H1 (cell line): ENCODE results near the gene PLXNB2. TPM values are rescaled to one million over a fixed set of nuclear protein-coding genes. Genes with fewer than 3 reads are reported as not detected.

Experiments
- CREB1 ChIP-seq: IDR thresholded peaks from 2 replicates; pipeline ENCODE4 v1.6.1; 2012; ENCODE audit warnings: inconsistent platforms
- EGR1 ChIP-seq: IDR thresholded peaks from 2 replicates; pipeline ENCODE4 v1.6.1; 2011; ENCODE audit warnings: low read depth, low read length, borderline replicate concordance
- FOSL1 ChIP-seq: IDR thresholded peaks from 2 replicates; pipeline ENCODE4 v1.6.1; 2011; ENCODE audit warnings: mild to moderate bottlenecking, low read depth, low read length, moderate library complexity; ENCODE audit not compliant: insufficient read depth
- HDAC2 ChIP-seq, 2 experiments: fragments of 300-600 bp in 1 of 2; sonication (generic) in 1 of 2; IDR thresholded peaks; 2 replicates each; pipeline ENCODE4 v1.6.1; 2011 to 2012; ENCODE audit warnings: low read depth in 2 of 2, low read length in 2 of 2, mild to moderate bottlenecking in 2 of 2, moderate library complexity in 2 of 2, borderline replicate concordance in 1 of 2, inconsistent platforms in 1 of 2
- JUN ChIP-seq: IDR thresholded peaks from 2 replicates; pipeline ENCODE4 v1.6.1; 2011; ENCODE audit warnings: low read depth, mild to moderate bottlenecking, improper control_type of control experiment, low read length
- TBP ChIP-seq: IDR thresholded peaks from 2 replicates; pipeline ENCODE4 v1.6.1; 2011; ENCODE audit warnings: low read depth, low read length, improper control_type of control experiment
- YY1 ChIP-seq: IDR thresholded peaks from 2 replicates; pipeline ENCODE4 v1.6.1; 2011; ENCODE audit warnings: low read depth, mild to moderate bottlenecking, low read length
- polyA plus RNA-seq, 7 experiments: library from polyadenylated mRNA; depleted of rRNA in 3 of 7; stranded (reverse) in 5 of 7; unstranded in 2 of 7; fragments of >200 nt in 5 of 7; fragments of 200-250 nt in 2 of 7; gene quantifications; 1 replicate in 5 of 7; 2 replicates in 1 of 7; 4 replicates in 1 of 7; pipeline versions ENCODE4 v1.2.1 to v1.2.3, GENCODE V29; 2011 to 2013; ENCODE audit warnings: missing spikeins in 2 of 7, mixed read lengths in 2 of 7
- total RNA-seq: library from RNA; stranded (reverse); fragmentation: NEBNext Ultra II Directional; extraction: Animal tissue kit (Norgen Biotek cat#: 25700); gene quantifications from 2 replicates; pipeline ENCODE4 v1.2.1, GENCODE V29; 2021

PLXNB2 gene
- total and polyA plus RNA-seq, 2 of the 8 experiments (the other 6 are each of a cell fraction or from before 2014, with no cell fraction given) = 58.3 to 92.8 TPM

GRCh38 chr22:50264104-50264745 lies 43.2 kb downstream of the PLXNB2 start (continued):
- TF ChIP-seq YY1 (no peak), JUN (no peak), CREB1 (no peak), HDAC2 (IDR thresholded peaks at IDR 0.05; ENCODE audit: borderline replicate concordance in 1 of 2, low read depth in 2 of 2, low read length in 2 of 2) (no peak), EGR1 (no peak), TBP (no peak), FOSL1 (no peak)
